ENCODE measurements around the gene HS6ST3. TPM values are rescaled to one million over a fixed set of nuclear protein-coding genes. Genes with fewer than 3 reads are reported as not detected.
"Not testable (repeated sequence)": the region's sequence is repeated elsewhere in the genome, so short reads cannot be mapped to it uniquely, and the experiment has no call there.

HS6ST3 gene
- total RNA-seq, 2 experiments from 2014 or later: not detected

DNA sequence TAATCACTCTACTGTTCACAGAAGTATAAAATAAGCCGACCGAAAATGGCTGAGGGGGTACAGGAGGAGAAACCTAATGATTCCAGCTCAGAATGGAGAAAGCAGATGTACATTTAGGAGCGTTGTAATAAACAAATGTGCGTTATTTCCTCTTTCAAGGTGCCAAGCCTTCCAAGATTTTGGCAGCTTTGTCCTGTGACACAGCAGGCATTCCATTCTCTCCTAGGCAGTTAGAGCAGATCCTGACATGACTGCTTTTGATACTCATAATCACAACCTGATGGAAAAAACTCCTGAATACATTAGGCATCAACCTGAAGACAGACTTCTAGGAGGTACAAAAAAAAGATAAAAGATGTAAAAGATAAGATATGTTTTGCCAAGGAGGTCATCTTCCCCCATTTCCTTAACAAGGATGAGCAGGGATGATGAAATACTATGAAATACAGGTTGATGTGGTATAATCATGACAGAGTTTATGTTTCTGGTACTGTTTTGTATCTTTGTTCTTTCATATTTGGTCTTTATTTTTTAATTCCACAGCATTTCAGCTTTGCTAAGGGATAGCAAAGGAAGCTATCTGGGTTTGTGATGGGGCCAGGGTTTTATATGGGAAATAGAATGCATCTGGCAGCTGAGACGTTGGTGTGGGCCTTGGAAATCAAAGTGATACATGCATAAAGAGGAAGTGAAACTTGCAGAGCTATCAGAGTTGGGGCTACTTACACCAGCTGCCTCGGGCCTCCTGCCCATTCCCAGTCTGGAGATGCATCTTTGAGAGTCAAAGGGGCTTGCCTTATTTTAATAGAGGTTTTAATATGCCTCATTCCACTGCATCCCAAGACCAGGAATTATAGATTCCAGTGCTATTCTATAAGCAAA, 681.8 kb downstream of the HS6ST3 start:
- H3K27me3 Mint-ChIP-seq: no peaks in the 10 kb centered on the region
- TF ChIP-seq, protein P1, sequence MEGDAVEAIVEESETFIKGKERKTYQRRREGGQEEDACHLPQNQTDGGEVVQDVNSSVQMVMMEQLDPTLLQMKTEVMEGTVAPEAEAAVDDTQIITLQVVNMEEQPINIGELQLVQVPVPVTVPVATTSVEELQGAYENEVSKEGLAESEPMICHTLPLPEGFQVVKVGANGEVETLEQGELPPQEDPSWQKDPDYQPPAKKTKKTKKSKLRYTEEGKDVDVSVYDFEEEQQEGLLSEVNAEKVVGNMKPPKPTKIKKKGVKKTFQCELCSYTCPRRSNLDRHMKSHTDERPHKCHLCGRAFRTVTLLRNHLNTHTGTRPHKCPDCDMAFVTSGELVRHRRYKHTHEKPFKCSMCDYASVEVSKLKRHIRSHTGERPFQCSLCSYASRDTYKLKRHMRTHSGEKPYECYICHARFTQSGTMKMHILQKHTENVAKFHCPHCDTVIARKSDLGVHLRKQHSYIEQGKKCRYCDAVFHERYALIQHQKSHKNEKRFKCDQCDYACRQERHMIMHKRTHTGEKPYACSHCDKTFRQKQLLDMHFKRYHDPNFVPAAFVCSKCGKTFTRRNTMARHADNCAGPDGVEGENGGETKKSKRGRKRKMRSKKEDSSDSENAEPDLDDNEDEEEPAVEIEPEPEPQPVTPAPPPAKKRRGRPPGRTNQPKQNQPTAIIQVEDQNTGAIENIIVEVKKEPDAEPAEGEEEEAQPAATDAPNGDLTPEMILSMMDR (IDR thresholded peaks at IDR 0.05): no peak
- no peaks in the 10 kb centered on the region for H3K4me1 Mint-ChIP-seq (ENCODE audit: low read depth)
- peaks cover 13% of the 10 kb centered on the region for H3K9me3 Mint-ChIP-seq
- intact Hi-C loops (cut with micrococcal nuclease): no loop called here
- DNase-seq (no peak), ATAC-seq (no peak)
- CTCF ChIA-PET: no interaction called here
- no peak overlapping the region for H3K4me3 Mint-ChIP-seq
- H3K36me3 Mint-ChIP-seq (ENCODE audit: low read depth): no peaks in the 10 kb centered on the region
- H3K27ac Mint-ChIP-seq: no peak overlapping the region
- POLR2A ChIA-PET: interaction anchor here (0.6 kb wide), 1 partner anchor 409 kb away, joined by 5 read pairs; no protein-coding TSS in a partner anchor

DNA sequence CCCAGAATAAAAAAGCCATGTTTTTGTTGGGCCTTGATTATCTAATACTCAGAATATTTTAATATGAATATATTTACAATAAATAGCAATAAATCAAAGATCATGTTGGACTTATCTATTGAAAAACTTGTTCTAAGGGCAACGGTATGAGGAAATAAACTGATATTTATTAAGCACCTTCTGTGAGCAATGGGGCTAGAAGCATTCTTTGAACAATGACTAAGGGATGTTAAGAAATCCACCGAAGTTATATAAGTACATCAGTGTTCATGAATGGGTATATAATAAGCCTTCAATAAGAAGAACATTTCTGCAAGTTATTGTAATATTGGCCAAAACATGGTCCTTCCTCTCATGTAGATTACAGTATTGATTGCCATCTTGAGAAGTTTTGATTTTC, 682.5 kb downstream of the HS6ST3 start:
- POLR2A ChIA-PET: interaction anchor here (0.6 kb wide), 1 partner anchor 410 kb away, joined by 5 read pairs; no protein-coding TSS in a partner anchor
- no peaks in the 10 kb centered on the region for H3K36me3 Mint-ChIP-seq (ENCODE audit: low read depth)
- no peak overlapping the region for H3K4me3 Mint-ChIP-seq
- no peak overlapping the region for H3K27ac Mint-ChIP-seq
- H3K27me3 Mint-ChIP-seq: no peaks in the 10 kb centered on the region
- intact Hi-C loops (cut with micrococcal nuclease): no loop called here
- TF ChIP-seq, protein P1 (IDR thresholded peaks at IDR 0.05): no peak
- CTCF ChIA-PET: no interaction called here
- ATAC-seq: no peak
- no peaks in the 10 kb centered on the region for H3K4me1 Mint-ChIP-seq (ENCODE audit: low read depth)
- DNase-seq: no peak
- H3K9me3 Mint-ChIP-seq: peaks cover 13% of the 10 kb centered on the region

DNA sequence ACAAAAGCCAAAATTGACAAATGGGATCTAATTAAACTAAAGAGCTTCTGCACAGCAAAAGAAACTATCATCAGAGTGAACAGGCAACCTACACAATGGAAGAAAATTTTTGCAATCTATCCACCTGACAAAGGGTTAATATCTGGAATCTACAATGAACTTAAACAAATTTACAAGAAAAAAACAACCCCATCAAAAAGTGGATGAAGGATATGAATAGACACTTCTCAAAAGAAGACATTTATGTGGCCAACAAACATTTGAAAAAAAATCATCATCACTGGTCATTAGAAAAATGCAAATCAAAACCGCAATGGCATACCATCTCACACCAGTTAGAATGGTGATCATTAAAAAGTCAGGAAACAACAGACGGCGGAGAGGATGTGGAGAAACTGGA, 688.4 kb downstream of the HS6ST3 start:
- ATAC-seq; H3K27me3 Mint-ChIP-seq; H3K4me3 Mint-ChIP-seq; intact Hi-C loops (cut with micrococcal nuclease); H3K36me3 Mint-ChIP-seq (ENCODE audit: low read depth); DNase-seq; H3K4me1 Mint-ChIP-seq (ENCODE audit: low read depth); H3K27ac Mint-ChIP-seq; CTCF ChIA-PET; POLR2A ChIA-PET: not testable (repeated sequence)
- peaks cover 22% of the 10 kb centered on the region for H3K9me3 Mint-ChIP-seq

DNA sequence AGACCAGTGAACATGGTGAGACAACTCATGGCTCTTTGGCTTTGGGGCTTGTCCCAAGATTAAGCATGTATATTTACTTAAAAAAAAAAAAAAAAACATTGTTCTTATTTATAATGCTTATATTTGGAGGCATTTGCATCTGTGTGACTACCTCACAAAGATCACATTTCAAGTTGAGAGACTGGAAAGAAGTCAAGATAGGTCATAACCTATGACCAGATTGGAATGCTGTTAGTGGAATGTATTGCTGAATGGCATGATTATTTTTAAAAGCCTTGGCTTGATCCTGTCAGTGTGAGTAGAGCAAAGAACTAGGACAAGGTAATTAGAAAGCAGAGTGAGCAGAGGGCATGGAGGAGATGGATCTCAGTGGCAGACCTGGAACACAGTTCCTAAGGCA, 689.8 kb downstream of the HS6ST3 start:
- Mint-ChIP-seq H3K27ac (no peak overlapping the region), H3K9me3 (peaks cover 22% of the 10 kb centered on the region), H3K4me1 (ENCODE audit: low read depth) (no peaks in the 10 kb centered on the region), H3K4me3 (no peak overlapping the region), H3K27me3 (no peaks in the 10 kb centered on the region), H3K36me3 (ENCODE audit: low read depth) (no peaks in the 10 kb centered on the region)
- intact Hi-C loops (cut with micrococcal nuclease): no loop called here
- ChIA-PET POLR2A (no interaction called here), CTCF (no interaction called here)
- TF ChIP-seq, protein P1 (IDR thresholded peaks at IDR 0.05): no peak
- ATAC-seq (no peak), DNase-seq (no peak)

DNA sequence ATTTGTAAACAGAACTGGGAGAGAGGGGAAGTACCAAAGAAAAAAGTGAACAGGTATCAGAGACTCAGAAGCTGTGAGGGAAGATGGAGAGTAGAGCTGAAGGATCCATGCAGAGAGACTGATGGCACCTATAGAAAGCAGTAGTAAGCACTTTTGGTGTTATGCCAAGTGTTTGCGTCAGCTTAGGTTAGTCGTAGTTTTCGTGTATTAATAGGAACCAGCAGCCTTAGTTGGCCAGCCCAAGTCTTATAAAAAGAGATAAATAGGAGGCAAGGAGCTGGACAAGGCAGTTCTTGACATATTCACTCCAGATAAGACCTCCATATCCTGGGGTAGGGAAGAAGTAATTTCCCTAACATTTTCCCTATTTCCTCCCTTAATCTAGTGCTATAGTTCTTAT, 690.2 kb downstream of the HS6ST3 start:
- DNase-seq (no peak), ATAC-seq (no peak)
- Mint-ChIP-seq H3K27ac (no peak overlapping the region), H3K4me3 (no peak overlapping the region), H3K27me3 (no peaks in the 10 kb centered on the region), H3K4me1 (ENCODE audit: low read depth) (no peaks in the 10 kb centered on the region), H3K9me3 (peaks cover 22% of the 10 kb centered on the region), H3K36me3 (ENCODE audit: low read depth) (no peaks in the 10 kb centered on the region)
- ChIA-PET POLR2A (no interaction called here), CTCF (no interaction called here)
- intact Hi-C loops (cut with micrococcal nuclease): no loop called here
- TF ChIP-seq, protein P1 (IDR thresholded peaks at IDR 0.05): no peak
